Fibroblast of lung (primary cell): ENCODE results near the gene MYBPH. TPM values are rescaled to one million over a fixed set of nuclear protein-coding genes. Genes with fewer than 3 reads are reported as not detected.

Source experiments
- DNase-seq, 2 donors: peaks; one replicate each; pipeline versions ENCODE4 v3.0.0 to v3.0.0-alpha.2; 2010; ENCODE audit warnings: low read depth in 2 of 2
- H2AFZ ChIP-seq: 2 replicates; pipeline ENCODE4 v1.5.1; 2012; ENCODE audit warnings: low read length, control low read depth, inconsistent platforms
- H3K27ac ChIP-seq: 2 replicates; pipeline ENCODE4 v1.5.1; 2011; ENCODE audit warnings: low read length, control low read depth; ENCODE audit not compliant: insufficient read depth
- H3K27me3 ChIP-seq: 2 replicates; pipeline ENCODE4 v1.5.1; 2011; ENCODE audit warnings: mild to moderate bottlenecking, low read length; ENCODE audit not compliant: control insufficient read depth, insufficient read depth
- H3K36me3 ChIP-seq: 2 replicates; pipeline ENCODE4 v1.5.1; 2011; ENCODE audit warnings: low read length; ENCODE audit not compliant: control insufficient read depth, insufficient read depth
- H3K4me1 ChIP-seq: 2 replicates; pipeline ENCODE4 v1.5.1; 2011; ENCODE audit warnings: low read length; ENCODE audit not compliant: control insufficient read depth, insufficient read depth; ENCODE audit errors: extremely low read depth
- H3K4me2 ChIP-seq: 2 replicates; pipeline ENCODE4 v1.5.1; 2011; ENCODE audit warnings: low read length, control low read depth; ENCODE audit not compliant: insufficient read depth; ENCODE audit errors: extremely low read depth
- H3K4me3 ChIP-seq, 4 experiments: fragments of 200-600 bp in 1 of 4; sonication (generic) in 1 of 4; replicated peaks in 1 of 4; 2 replicates each; pipeline ENCODE4 v1.5.1; 2011 to 2016; ENCODE audit warnings: low read length in 4 of 4, low read depth in 3 of 4, mild to moderate bottlenecking in 3 of 4, control low read depth in 2 of 4, inconsistent platforms in 1 of 4, mixed read lengths in 1 of 4; ENCODE audit not compliant: insufficient read depth in 1 of 4; ENCODE audit errors: control extremely low read depth in 1 of 4
- H3K79me2 ChIP-seq: 2 replicates; pipeline ENCODE4 v1.5.1; 2012; ENCODE audit warnings: mild to moderate bottlenecking, low read length, inconsistent platforms; ENCODE audit not compliant: control insufficient read depth, insufficient read depth
- H3K9ac ChIP-seq: 2 replicates; pipeline ENCODE4 v1.5.1; 2011; ENCODE audit warnings: mild to moderate bottlenecking, low read length, control low read depth; ENCODE audit not compliant: insufficient read depth
- H3K9me3 ChIP-seq: 2 replicates; pipeline ENCODE4 v1.5.1; 2012; ENCODE audit warnings: low read depth, low read length; ENCODE audit not compliant: control insufficient read depth, insufficient read depth
- H4K20me1 ChIP-seq: 2 replicates; pipeline ENCODE4 v1.5.1; 2011; ENCODE audit warnings: low read length; ENCODE audit not compliant: control insufficient read depth, insufficient read depth; ENCODE audit errors: extremely low read depth
- CTCF ChIP-seq, 2 donors: IDR thresholded peaks in 1 of 2; conservative IDR thresholded peaks in 1 of 2; 1 replicate in 1 of 2; 2 replicates in 1 of 2; pipeline ENCODE4 v1.5.1; 2011 to 2012; ENCODE audit warnings: low read length in 2 of 2, control low read depth in 1 of 2, inconsistent platforms in 1 of 2, low read depth in 1 of 2, mild to moderate bottlenecking in 1 of 2
- EZH2 ChIP-seq: IDR thresholded peaks from 2 replicates; pipeline ENCODE4 v1.5.1; 2012; ENCODE audit warnings: low read length, control low read depth, mild to moderate bottlenecking; ENCODE audit errors: missing control alignments
- polyA plus RNA-seq, 2 donors: library from polyadenylated mRNA; depleted of rRNA in 1 of 2; stranded (reverse) in 1 of 2; unstranded in 1 of 2; fragments of >200 nt; gene quantifications; 2 replicates each; pipeline ENCODE4 v1.2.1, GENCODE V29; 2011 to 2012; ENCODE audit warnings: missing spikeins in 1 of 2
- total RNA-seq: library from RNA; depleted of rRNA; stranded (reverse); fragments of >200 nt; gene quantifications from 2 replicates; pipeline ENCODE4 v1.2.1, GENCODE V29; 2014

The MYBPH gene
- total and polyA plus RNA-seq, 2 donors (not counting 1 experiment from before 2014, with no cell fraction given), result 0.17 to 5.5 TPM

GRCh38 chr1:203185585-203185984 lies 10.0 kb upstream of the MYBPH start:
- H2AFZ ChIP-seq, result no peak overlapping the region
- no peaks in the 10 kb centered on the region for H4K20me1 ChIP-seq
- H3K27ac ChIP-seq, result no peak overlapping the region
- no peaks in the 10 kb centered on the region for H3K27me3 ChIP-seq
- no peak overlapping the region for H3K4me3 ChIP-seq
- TF ChIP-seq CTCF (conservative IDR thresholded peaks at IDR 0.05 in 1 of 2, IDR thresholded peaks at IDR 0.05 in 1 of 2; ENCODE audit: low read depth in 1 of 2, low read length in 2 of 2) (no peak), EZH2 (no peak)
- H3K9ac ChIP-seq, result no peak overlapping the region
- no peaks in the 10 kb centered on the region for H3K4me1 ChIP-seq
- DNase-seq, result no peak
- H3K9me3 ChIP-seq, result no peaks in the 10 kb centered on the region
- H3K4me2 ChIP-seq, result no peak overlapping the region
- H3K79me2 ChIP-seq, result no peaks in the 10 kb centered on the region
- H3K36me3 ChIP-seq, result no peaks in the 10 kb centered on the region

GRCh38 chr1:203185061-203185461 lies 9.4 kb upstream of the MYBPH start:
- Histone ChIP-seq H3K4me3 (no peak overlapping the region), H4K20me1 (no peaks in the 10 kb centered on the region), H3K27me3 (no peaks in the 10 kb centered on the region), H2AFZ (no peak overlapping the region), H3K36me3 (no peaks in the 10 kb centered on the region), H3K27ac (no peak overlapping the region), H3K9ac (no peak overlapping the region), H3K4me1 (no peaks in the 10 kb centered on the region), H3K9me3 (no peaks in the 10 kb centered on the region), H3K4me2 (no peak overlapping the region), H3K79me2 (no peaks in the 10 kb centered on the region)
- DNase-seq, result no peak
- no peak for TF ChIP-seq EZH2
- no peak for TF ChIP-seq CTCF (conservative IDR thresholded peaks at IDR 0.05 in 1 of 2, IDR thresholded peaks at IDR 0.05 in 1 of 2; ENCODE audit: low read depth in 1 of 2, low read length in 2 of 2)

GRCh38 chr1:203184467-203184866 lies 8.8 kb upstream of the MYBPH start:
- Histone ChIP-seq H3K9me3 (no peaks in the 10 kb centered on the region), H3K27me3 (no peaks in the 10 kb centered on the region), H3K4me1 (no peaks in the 10 kb centered on the region), H3K79me2 (no peaks in the 10 kb centered on the region), H3K36me3 (no peaks in the 10 kb centered on the region), H3K9ac (no peak overlapping the region), H4K20me1 (no peaks in the 10 kb centered on the region), H2AFZ (no peak overlapping the region), H3K4me2 (no peak overlapping the region), H3K4me3 (no peak overlapping the region), H3K27ac (no peak overlapping the region)
- TF ChIP-seq EZH2 (no peak), CTCF (conservative IDR thresholded peaks at IDR 0.05 in 1 of 2, IDR thresholded peaks at IDR 0.05 in 1 of 2; ENCODE audit: low read depth in 1 of 2, low read length in 2 of 2) (no peak)
- no peak for DNase-seq
